HEK293 (cell line): ENCODE measurements around the gene COX10.
"Not testable (repeated sequence)": the region's sequence is repeated elsewhere in the genome, so short reads cannot be mapped to it uniquely, and the experiment has no call there.

Experiments used
- CTCF ChIA-PET: fragments of 350-600 bp; formaldehyde crosslinking; extraction: SDS; loops from one replicate; lab custom pipeline; 2021; ENCODE audit warnings: antibody characterized with exemption; lab: Yijun Ruan, JAX
- POLR2A ChIA-PET: fragments of 300-600 bp; formaldehyde crosslinking; extraction: SDS; loops from one replicate; lab custom pipeline; 2020; ENCODE audit warnings: antibody characterized with exemption, inconsistent platforms; lab: Yijun Ruan, JAX
- H3K27ac ChIP-seq: fragments of 200-500 bp; sonication (Bioruptor generic); 2 replicates; pipeline ENCODE4 v1.5.1; 2014; ENCODE audit warnings: low read depth, low read length, control low read depth, inconsistent platforms; ENCODE audit errors: extremely low read depth
- H3K36me3 ChIP-seq, 2 experiments: fragments of 200-500 bp in 1 of 2; sonication (Bioruptor generic) in 1 of 2; 1 replicate in 1 of 2; 2 replicates in 1 of 2; pipeline ENCODE4 v1.5.1; 2014 to 2017; ENCODE audit warnings: inconsistent platforms in 2 of 2, low read length in 2 of 2; ENCODE audit not compliant: control insufficient read depth in 2 of 2, insufficient read depth in 1 of 2
- H3K4me1 ChIP-seq: fragments of 200-500 bp; sonication (Bioruptor generic); 2 replicates; pipeline ENCODE4 v1.5.1; 2014; ENCODE audit warnings: mild to moderate bottlenecking, low read length, inconsistent platforms; ENCODE audit not compliant: control insufficient read depth, insufficient read depth
- H3K4me3 ChIP-seq: 2 replicates; pipeline ENCODE4 v1.5.1; 2011; ENCODE audit warnings: low read depth, mild to moderate bottlenecking, control low read depth, low read length, moderate library complexity
- H3K9me3 ChIP-seq: fragments of 200-500 bp; sonication (Bioruptor generic); 2 replicates; pipeline ENCODE4 v1.5.1; 2014; ENCODE audit warnings: low read depth, low read length, inconsistent platforms; ENCODE audit not compliant: control insufficient read depth, insufficient read depth
- BCL11A ChIP-seq: fragments of 450-650 bp; formaldehyde crosslinking; IDR thresholded peaks from 2 replicates; pipeline ENCODE4 v1.5.1; 2016; ENCODE audit warnings: low read depth, missing biosample characterization, missing genetic modification characterization
- EGR2 ChIP-seq: fragments of 450-650 bp; formaldehyde crosslinking; IDR thresholded peaks from 2 replicates; pipeline ENCODE4 v1.5.1; 2016; ENCODE audit warnings: low read depth, missing biosample characterization, missing genetic modification characterization
- KLF1 ChIP-seq: fragments of 450-650 bp; formaldehyde crosslinking; IDR thresholded peaks from 2 replicates; pipeline ENCODE4 v1.5.1; 2016; ENCODE audit warnings: missing biosample characterization, missing genetic modification characterization
- KLF17 ChIP-seq: fragments of 450-650 bp; formaldehyde crosslinking; IDR thresholded peaks from 2 replicates; pipeline ENCODE4 v1.5.1; 2016; ENCODE audit warnings: missing biosample characterization, missing genetic modification characterization
- WT1 ChIP-seq: fragments of 450-650 bp; formaldehyde crosslinking; IDR thresholded peaks from 2 replicates; pipeline ENCODE4 v1.5.1; 2016; ENCODE audit warnings: missing biosample characterization, missing genetic modification characterization
- ZBTB6 ChIP-seq: fragments of 450-650 bp; formaldehyde crosslinking; IDR thresholded peaks from 2 replicates; pipeline ENCODE4 v1.5.1; 2017; ENCODE audit warnings: missing biosample characterization, missing genetic modification characterization
- ZNF155 ChIP-seq: fragments of 450-650 bp; formaldehyde crosslinking; IDR thresholded peaks from 2 replicates; pipeline ENCODE4 v1.5.1; 2016; ENCODE audit warnings: missing biosample characterization, missing genetic modification characterization
- ZNF16 ChIP-seq: fragments of 450-650 bp; formaldehyde crosslinking; IDR thresholded peaks from 2 replicates; pipeline ENCODE4 v1.5.1; 2016; ENCODE audit warnings: low read depth, missing biosample characterization, missing genetic modification characterization
- ZNF175 ChIP-seq: fragments of 450-650 bp; formaldehyde crosslinking; IDR thresholded peaks from 2 replicates; pipeline ENCODE4 v1.5.1; 2016; ENCODE audit warnings: missing biosample characterization, missing genetic modification characterization
- ZNF302 ChIP-seq: fragments of 450-650 bp; formaldehyde crosslinking; IDR thresholded peaks from 2 replicates; pipeline ENCODE4 v1.5.1; 2016; ENCODE audit warnings: missing biosample characterization, missing genetic modification characterization, low read depth
- ZNF571 ChIP-seq: fragments of 450-650 bp; formaldehyde crosslinking; IDR thresholded peaks from 2 replicates; pipeline ENCODE4 v1.5.0; 2017; ENCODE audit warnings: missing biosample characterization, missing genetic modification characterization
- ZNF707 ChIP-seq: fragments of 450-650 bp; formaldehyde crosslinking; IDR thresholded peaks from 2 replicates; pipeline ENCODE4 v1.5.1; 2016; ENCODE audit warnings: missing biosample characterization, missing genetic modification characterization
- ZSCAN16 ChIP-seq: fragments of 450-650 bp; formaldehyde crosslinking; IDR thresholded peaks from 2 replicates; pipeline ENCODE4 v1.5.1; 2016; ENCODE audit warnings: missing biosample characterization, missing genetic modification characterization
- ZSCAN18 ChIP-seq: fragments of 450-650 bp; formaldehyde crosslinking; IDR thresholded peaks from 2 replicates; pipeline ENCODE4 v1.5.1; 2016; ENCODE audit warnings: missing biosample characterization, missing genetic modification characterization

The COX10 gene

GRCh38 chr17:14236762-14237161 lies 167.5 kb downstream of the COX10 start, which contains the start of gene CDRT15:
Gene CDRT15 (minus strand): TSS chr17:14236862. CDS start chr17:14236833, 29 bp downstream.
- CTCF ChIA-PET, POLR2A ChIA-PET, H3K4me3 ChIP-seq: not testable (repeated sequence)

GRCh38 chr17:14239271-14239670 lies 170.0 kb downstream of the COX10 start:
- H3K27ac ChIP-seq, H3K9me3 ChIP-seq, H3K4me3 ChIP-seq, H3K4me1 ChIP-seq, CTCF ChIA-PET, H3K36me3 ChIP-seq, POLR2A ChIA-PET: not testable (repeated sequence)

More at GRCh38 chr17:14236762-14237161, 167.5 kb downstream of the COX10 start, which contains the start of gene CDRT15:
- H3K27ac ChIP-seq, H3K36me3 ChIP-seq, H3K4me1 ChIP-seq, H3K9me3 ChIP-seq: not testable (repeated sequence)

- Histone ChIP-seq H3K4me1 (no peaks in the 10 kb centered on the region), H3K27ac (no peak overlapping the region), H3K36me3 (no peaks in the 10 kb centered on the region), H3K9me3 (no peaks in the 10 kb centered on the region), H3K4me3 (no peak overlapping the region)
- POLR2A ChIA-PET: interaction anchor here (1.1 kb wide), 1 partner anchor 56 kb away, joined by 3 read pairs; the partner anchor contains the start of gene HS3ST3B1
- no peak for TF ChIP-seq ZSCAN16 (tag by site-specific recombination)
- CTCF ChIA-PET: interaction anchor here (0.6 to 0.8 kb wide), 3 partner anchors 71 to 981 kb away, joined by 3 to 4 read pairs (median 3); no protein-coding TSS in a partner anchor
Measured at GRCh38 chr17:14245002-14245401, 175.7 kb downstream of the COX10 start.

GRCh38 chr17:14245629-14246028 lies 176.3 kb downstream of the COX10 start:
- no peaks in the 10 kb centered on the region for H3K9me3 ChIP-seq
- H3K27ac ChIP-seq: no peak overlapping the region
- POLR2A ChIA-PET: interaction anchor here (1.1 kb wide), 1 partner anchor 55 kb away, joined by 3 read pairs; the partner anchor contains the start of gene HS3ST3B1
- no peaks in the 10 kb centered on the region for H3K36me3 ChIP-seq
- CTCF ChIA-PET: interaction anchor here (0.6 to 0.8 kb wide), 2 partner anchors 70 to 910 kb away, joined by 3 read pairs; no protein-coding TSS in a partner anchor
- H3K4me3 ChIP-seq: no peak overlapping the region
- no peak for TF ChIP-seq BCL11A (tag by site-specific recombination)
- TF ChIP-seq ZNF155: no peak
- no peak for TF ChIP-seq ZNF571 (tag by site-specific recombination)
- no peak for TF ChIP-seq KLF1 (tag by site-specific recombination)
- no peak for TF ChIP-seq ZBTB6
- no peak for TF ChIP-seq ZSCAN18 (tag by site-specific recombination)
- no peak for TF ChIP-seq WT1
- TF ChIP-seq KLF17 (tag by site-specific recombination): no peak
- no peak for TF ChIP-seq ZNF707 (tag by site-specific recombination)
- no peak for TF ChIP-seq ZNF16 (tag by site-specific recombination)
- no peak for TF ChIP-seq ZNF302 (tag by site-specific recombination)
- no peak for TF ChIP-seq EGR2 (tag by site-specific recombination)
- TF ChIP-seq ZNF175 (tag by site-specific recombination): no peak
- no peaks in the 10 kb centered on the region for H3K4me1 ChIP-seq
